ENCODE data around the gene ZBTB20. TPM values are rescaled to one million over a fixed set of nuclear protein-coding genes. Genes with fewer than 3 reads are reported as not detected.

Gene ZBTB20
- total RNA-seq, 3 donors from 2014 or later (not counting 1 experiment from before 2014, with no cell fraction given): 52.7 to 58.3 (median 55.9) TPM

DNA sequence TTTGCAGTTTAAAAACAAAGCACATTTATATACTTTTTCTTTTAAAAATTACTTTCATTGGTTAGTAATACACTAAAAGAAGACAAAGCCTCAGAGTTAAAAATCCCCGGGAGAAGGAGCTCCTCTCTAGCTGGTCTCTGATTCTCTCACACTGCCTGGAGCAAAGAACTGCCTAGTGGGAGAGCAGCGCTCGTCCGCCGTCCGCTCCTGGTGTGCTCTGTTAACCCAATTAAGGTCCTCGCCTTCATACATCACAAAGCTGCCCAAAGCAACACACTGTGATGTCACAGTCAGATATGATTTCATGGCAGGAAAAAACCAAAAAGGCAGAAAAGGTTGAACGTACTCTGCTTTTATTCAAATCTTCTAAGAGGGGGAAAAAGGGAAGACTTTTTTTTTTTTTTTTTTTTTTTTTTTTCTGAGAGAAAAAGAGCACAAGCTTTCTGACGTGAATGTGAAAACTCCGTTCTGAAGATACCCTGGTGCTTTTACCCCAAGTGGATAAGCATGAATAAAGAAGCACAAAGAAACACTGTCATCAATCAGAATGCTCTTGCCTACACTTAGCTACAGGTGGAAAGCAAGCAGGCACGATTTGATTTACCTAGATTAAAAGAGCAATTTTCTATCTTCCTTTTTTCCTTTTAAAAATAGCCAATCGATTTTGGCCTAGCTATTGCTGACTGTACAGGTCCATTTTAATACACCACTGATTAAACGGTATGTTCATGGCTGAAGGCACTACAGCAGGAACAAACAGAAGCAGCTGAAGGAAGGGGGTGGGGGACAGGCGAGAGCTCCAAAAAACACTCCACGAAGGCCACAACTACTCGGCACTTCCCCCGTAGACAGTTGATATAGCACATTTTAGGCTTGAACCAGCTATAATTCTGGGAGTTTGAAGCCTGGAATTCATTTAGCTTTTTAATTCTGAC is 738.1 kb downstream of the ZBTB20 start:
- Mint-ChIP-seq H3K27ac (no peak overlapping the region), H3K9me3 (no peaks in the 10 kb centered on the region), H3K4me3 (no peak overlapping the region), H3K4me1 (peaks cover 8 to 15% of the 10 kb centered on the region in 2 donors), H3K27me3 (ENCODE audit: low read depth in 2 of 2) (peaks cover 6 to 9% of the 10 kb centered on the region in 2 donors), H3K36me3 (no peaks in the 10 kb centered on the region)
- Histone ChIP-seq H3K27ac (ENCODE audit: low read length) (no peak overlapping the region), H3K36me3 (ENCODE audit: control insufficient read depth, insufficient read depth, low read length) (no peaks in the 10 kb centered on the region), H3K9me3 (ENCODE audit: control insufficient read depth, insufficient read depth, low read length) (no peaks in the 10 kb centered on the region), H3K4me3 (ENCODE audit: low read length) (no peak overlapping the region), H3K27me3 (ENCODE audit: control insufficient read depth, insufficient read depth, low read length) (no peaks in the 10 kb centered on the region), H3K4me1 (ENCODE audit: control insufficient read depth, insufficient read depth, low read length) (no peaks in the 10 kb centered on the region)
- TF ChIP-seq, protein P1, sequence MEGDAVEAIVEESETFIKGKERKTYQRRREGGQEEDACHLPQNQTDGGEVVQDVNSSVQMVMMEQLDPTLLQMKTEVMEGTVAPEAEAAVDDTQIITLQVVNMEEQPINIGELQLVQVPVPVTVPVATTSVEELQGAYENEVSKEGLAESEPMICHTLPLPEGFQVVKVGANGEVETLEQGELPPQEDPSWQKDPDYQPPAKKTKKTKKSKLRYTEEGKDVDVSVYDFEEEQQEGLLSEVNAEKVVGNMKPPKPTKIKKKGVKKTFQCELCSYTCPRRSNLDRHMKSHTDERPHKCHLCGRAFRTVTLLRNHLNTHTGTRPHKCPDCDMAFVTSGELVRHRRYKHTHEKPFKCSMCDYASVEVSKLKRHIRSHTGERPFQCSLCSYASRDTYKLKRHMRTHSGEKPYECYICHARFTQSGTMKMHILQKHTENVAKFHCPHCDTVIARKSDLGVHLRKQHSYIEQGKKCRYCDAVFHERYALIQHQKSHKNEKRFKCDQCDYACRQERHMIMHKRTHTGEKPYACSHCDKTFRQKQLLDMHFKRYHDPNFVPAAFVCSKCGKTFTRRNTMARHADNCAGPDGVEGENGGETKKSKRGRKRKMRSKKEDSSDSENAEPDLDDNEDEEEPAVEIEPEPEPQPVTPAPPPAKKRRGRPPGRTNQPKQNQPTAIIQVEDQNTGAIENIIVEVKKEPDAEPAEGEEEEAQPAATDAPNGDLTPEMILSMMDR (IDR thresholded peaks at IDR 0.05): no peak
- ATAC-seq (no peak), DNase-seq (no peak)
- 88% methylated on average over 17 of the region's 17 CpGs for WGBS (ENCODE audit: insufficient coverage)
- intact Hi-C loops (cut with micrococcal nuclease): no loop called here

DNA sequence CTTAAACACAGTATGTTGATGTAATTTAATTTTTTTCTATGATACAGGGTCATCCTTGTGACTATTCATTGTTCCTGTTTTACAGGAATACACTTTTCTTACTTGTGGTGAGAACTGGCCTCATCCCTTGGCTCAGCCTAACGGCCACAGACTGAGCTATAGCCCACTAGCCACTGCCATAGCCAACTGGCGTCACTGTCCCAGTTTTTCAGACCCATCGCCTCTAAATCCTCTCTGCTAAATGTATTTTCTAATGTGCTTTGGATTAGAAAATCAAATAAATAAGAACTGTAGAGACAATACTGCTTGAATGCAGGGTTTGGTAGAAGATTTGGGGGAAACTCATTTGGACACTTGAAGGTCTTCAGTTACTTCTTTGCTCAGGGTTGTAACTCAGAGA is 740.2 kb downstream of the ZBTB20 start:
- DNase-seq: no peak

DNA sequence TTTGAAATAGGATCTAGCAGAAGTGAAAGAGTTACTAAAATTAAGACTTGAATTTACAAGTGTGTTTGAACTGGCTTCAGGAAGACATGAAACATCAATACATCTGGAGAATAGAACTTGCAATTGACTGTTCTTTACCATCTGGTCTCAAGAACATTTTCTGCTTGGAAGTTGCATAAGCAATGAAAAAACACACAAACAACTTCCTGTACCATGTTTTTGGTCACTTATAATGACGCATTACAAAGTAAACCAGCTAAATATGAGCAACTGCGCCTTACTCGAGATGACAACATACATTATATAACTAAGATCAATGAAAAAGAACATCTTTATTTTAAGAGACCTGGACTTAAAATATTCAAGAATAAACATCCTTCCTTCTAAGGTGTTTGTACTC is 740.8 kb downstream of the ZBTB20 start:
- no peak for ATAC-seq
- Mint-ChIP-seq H3K4me1 (peaks cover 8% of the 10 kb centered on the region in 2 donors), H3K9me3 (no peaks in the 10 kb centered on the region), H3K27ac (no peak overlapping the region), H3K36me3 (no peaks in the 10 kb centered on the region), H3K4me3 (no peak overlapping the region), H3K27me3 (ENCODE audit: low read depth in 2 of 2) (peaks cover 6 to 9% of the 10 kb centered on the region in 2 donors)
- 95% methylated on average over 3 of the region's 3 CpGs for WGBS (ENCODE audit: insufficient coverage)
- Histone ChIP-seq H3K27me3 (ENCODE audit: control insufficient read depth, insufficient read depth, low read length) (no peaks in the 10 kb centered on the region), H3K36me3 (ENCODE audit: control insufficient read depth, insufficient read depth, low read length) (no peaks in the 10 kb centered on the region), H3K4me1 (ENCODE audit: control insufficient read depth, insufficient read depth, low read length) (no peaks in the 10 kb centered on the region), H3K9me3 (ENCODE audit: control insufficient read depth, insufficient read depth, low read length) (no peaks in the 10 kb centered on the region), H3K4me3 (ENCODE audit: low read length) (no peak overlapping the region), H3K27ac (ENCODE audit: low read length) (no peak overlapping the region)
- TF ChIP-seq, protein P1 (IDR thresholded peaks at IDR 0.05): no peak
- intact Hi-C loops (cut with micrococcal nuclease): no loop called here
- no peak for DNase-seq

More for the DNA sequence above, 740.2 kb downstream of the ZBTB20 start:
- Mint-ChIP-seq H3K4me3 (no peak overlapping the region), H3K9me3 (no peaks in the 10 kb centered on the region), H3K4me1 (peaks cover 8 to 13% of the 10 kb centered on the region in 2 donors), H3K27ac (no peak overlapping the region), H3K27me3 (ENCODE audit: low read depth in 2 of 2) (peaks cover 6 to 9% of the 10 kb centered on the region in 2 donors), H3K36me3 (no peaks in the 10 kb centered on the region)
- no peaks in the 10 kb centered on the region for H3K9me3 ChIP-seq (ENCODE audit: control insufficient read depth, insufficient read depth, low read length)
- ATAC-seq: no peak
- H3K27me3 ChIP-seq (ENCODE audit: control insufficient read depth, insufficient read depth, low read length): no peaks in the 10 kb centered on the region
- no peaks in the 10 kb centered on the region for H3K36me3 ChIP-seq (ENCODE audit: control insufficient read depth, insufficient read depth, low read length)
- no peak overlapping the region for H3K4me3 ChIP-seq (ENCODE audit: low read length)
- WGBS (ENCODE audit: insufficient coverage): 77% methylated on average over 3 of the region's 3 CpGs
- intact Hi-C loops (cut with micrococcal nuclease): no loop called here
- TF ChIP-seq, protein P1 (IDR thresholded peaks at IDR 0.05): no peak
- no peak overlapping the region for H3K27ac ChIP-seq (ENCODE audit: low read length)
- H3K4me1 ChIP-seq (ENCODE audit: control insufficient read depth, insufficient read depth, low read length): no peaks in the 10 kb centered on the region
